ENCODE measurements around the gene ELMO1.

- TF ChIP-seq CTCF (IDR thresholded peaks at IDR 0.05; ENCODE audit: borderline replicate concordance, extremely low read depth, low read length, poor library complexity, severe bottlenecking) (no peak), EZH2 (IDR thresholded peaks at IDR 0.05; ENCODE audit: borderline replicate concordance, low read depth, low read length, severe bottlenecking) (no peak)
These were observed 338.8 kb downstream of the ELMO1 start for GRCh38 chr7:37109843-37110242.

Data from DND-41 (cell line).